ENCODE data around the gene ASPA. TPM values are rescaled to one million over a fixed set of nuclear protein-coding genes. Genes with fewer than 3 reads are reported as not detected.
A peak's percentile ranks its signal among the peaks of the same experiment; 100 is the strongest.
"Not testable (repeated sequence)": the region's sequence is repeated elsewhere in the genome, so short reads cannot be mapped to it uniquely, and the experiment has no call there.

The ASPA gene
- total RNA-seq, 1 experiment from 2014 or later = not detected

GRCh38 chr17:3507869-3508268, 32.1 kb downstream of the ASPA start:
- DNase-seq (ENCODE audit: low spot score) = no peak

GRCh38 chr17:3510090-3510489, 34.3 kb downstream of the ASPA start:
- no peak for DNase-seq (ENCODE audit: low spot score)

GRCh38 chr17:3511852-3512504, 36.2 kb downstream of the ASPA start:
- DNase-seq (ENCODE audit: low spot score) = no peak

GRCh38 chr17:3512505-3513171, 36.8 kb downstream of the ASPA start:
- no peak for DNase-seq (ENCODE audit: low spot score)

GRCh38 chr17:3513305-3514035, 37.7 kb downstream of the ASPA start:
- no peak for DNase-seq (ENCODE audit: low spot score)

- not testable (repeated sequence) for DNase-seq (ENCODE audit: low spot score)
Observed at GRCh38 chr17:3514167-3514566, 38.4 kb downstream of the ASPA start.

GRCh38 chr17:3514873-3515272, 39.1 kb downstream of the ASPA start:
- DNase-seq (ENCODE audit: low spot score) = no peak

GRCh38 chr17:3519472-3519871, 43.7 kb downstream of the ASPA start:
- DNase-seq (ENCODE audit: low spot score) = not testable (repeated sequence)

GRCh38 chr17:3524024-3524423, 48.2 kb downstream of the ASPA start:
- no peak for DNase-seq (ENCODE audit: low spot score)

- DNase-seq (ENCODE audit: low spot score) = no peak
Observed at GRCh38 chr17:3526491-3526890, 50.7 kb downstream of the ASPA start.

- DNase-seq (ENCODE audit: low spot score) = no peak
Observed at GRCh38 chr17:3526971-3527370, 51.2 kb downstream of the ASPA start.

GRCh38 chr17:3527468-3527867, 51.7 kb downstream of the ASPA start:
- no peak for DNase-seq (ENCODE audit: low spot score)

- no peak for DNase-seq (ENCODE audit: low spot score)
Observed at GRCh38 chr17:3527896-3528295, 52.1 kb downstream of the ASPA start.

GRCh38 chr17:3528403-3528851, 52.6 kb downstream of the ASPA start:
- DNase-seq (ENCODE audit: low spot score) = no peak

GRCh38 chr17:3528880-3529511, 53.2 kb downstream of the ASPA start:
- DNase-seq (ENCODE audit: low spot score) = peak; percentile 13

GRCh38 chr17:3529817-3530741, 54.3 kb downstream of the ASPA start:
- DNase-seq (ENCODE audit: low spot score) = peak; percentile 6

- DNase-seq (ENCODE audit: low spot score) = no peak
Observed at GRCh38 chr17:3531266-3532101, 55.7 kb downstream of the ASPA start.

- DNase-seq (ENCODE audit: low spot score) = no peak
Observed at GRCh38 chr17:3532106-3532858, 56.5 kb downstream of the ASPA start.

- no peak for DNase-seq (ENCODE audit: low spot score)
Observed at GRCh38 chr17:3532859-3533142, 57.0 kb downstream of the ASPA start.

GRCh38 chr17:3533752-3534151, 58.0 kb downstream of the ASPA start:
- no peak for DNase-seq (ENCODE audit: low spot score)
